CD4-positive, alpha-beta T cell treated with Interleukin-21 for 1 hour (primary cell): Measurements from ENCODE around the gene ISX.
A peak's percentile ranks its signal among the peaks of the same experiment; 100 is the strongest.
"Not testable (repeated sequence)": the region's sequence is repeated elsewhere in the genome, so short reads cannot be mapped to it uniquely, and the experiment has no call there.

Experiments
- DNase-seq: peaks from one replicate; pipeline ENCODE4 v3.0.0-alpha.2; 2020

Gene ISX

GRCh38 chr22:35065796-35066218, at the start of gene ISX:
Gene ISX (plus strand): TSS chr22:35066158. CDS start chr22:35067088, 930 bp downstream.
- no peak for DNase-seq

DNA sequence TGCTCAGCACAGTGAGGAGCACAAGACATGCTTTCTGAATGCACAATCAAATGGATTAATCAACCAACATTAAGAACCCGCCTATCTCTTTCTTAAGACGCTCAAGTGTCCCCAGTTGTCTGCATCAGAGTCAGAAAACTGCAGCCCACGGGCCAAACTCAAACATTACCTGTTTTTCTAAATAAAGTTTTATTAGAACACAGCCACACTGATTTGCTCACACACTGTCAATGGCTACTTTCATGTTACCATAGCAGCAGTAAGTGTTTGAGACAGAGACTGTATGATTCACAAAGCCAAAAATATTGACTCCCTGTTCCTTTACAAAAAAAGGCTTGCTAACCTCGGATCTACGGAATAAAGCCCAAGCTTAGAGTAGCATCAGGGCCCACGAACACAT, 49.0 kb upstream of the ISX start:
- no peak for DNase-seq

DNA sequence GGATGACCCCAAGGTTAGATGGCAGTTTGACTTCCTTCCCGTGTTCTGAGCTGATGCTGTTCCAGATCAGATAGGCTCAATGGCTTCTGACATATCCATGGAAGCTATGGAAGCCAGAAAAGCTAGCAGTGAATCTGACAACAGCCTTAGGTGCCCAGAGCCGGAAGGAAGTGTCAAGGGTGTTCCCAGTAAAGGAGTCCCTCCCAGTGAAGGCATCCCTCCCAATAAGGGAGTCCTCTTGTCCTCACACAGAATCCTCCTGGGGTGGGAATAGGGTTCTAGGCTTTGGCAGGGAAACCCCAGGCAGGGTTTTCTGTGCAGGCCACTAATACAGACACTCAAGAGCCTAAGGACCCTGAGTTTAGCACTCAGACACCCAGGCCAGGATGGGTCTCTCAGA, 47.0 kb upstream of the ISX start:
- DNase-seq, result no peak

GRCh38 chr22:35020517-35020916, 45.4 kb upstream of the ISX start:
- DNase-seq, result no peak

- DNase-seq, result no peak
These were observed 44.8 kb upstream of the ISX start for GRCh38 chr22:35021161-35021560.

- DNase-seq, result no peak
These were observed 43.7 kb upstream of the ISX start for GRCh38 chr22:35022291-35022690.

DNA sequence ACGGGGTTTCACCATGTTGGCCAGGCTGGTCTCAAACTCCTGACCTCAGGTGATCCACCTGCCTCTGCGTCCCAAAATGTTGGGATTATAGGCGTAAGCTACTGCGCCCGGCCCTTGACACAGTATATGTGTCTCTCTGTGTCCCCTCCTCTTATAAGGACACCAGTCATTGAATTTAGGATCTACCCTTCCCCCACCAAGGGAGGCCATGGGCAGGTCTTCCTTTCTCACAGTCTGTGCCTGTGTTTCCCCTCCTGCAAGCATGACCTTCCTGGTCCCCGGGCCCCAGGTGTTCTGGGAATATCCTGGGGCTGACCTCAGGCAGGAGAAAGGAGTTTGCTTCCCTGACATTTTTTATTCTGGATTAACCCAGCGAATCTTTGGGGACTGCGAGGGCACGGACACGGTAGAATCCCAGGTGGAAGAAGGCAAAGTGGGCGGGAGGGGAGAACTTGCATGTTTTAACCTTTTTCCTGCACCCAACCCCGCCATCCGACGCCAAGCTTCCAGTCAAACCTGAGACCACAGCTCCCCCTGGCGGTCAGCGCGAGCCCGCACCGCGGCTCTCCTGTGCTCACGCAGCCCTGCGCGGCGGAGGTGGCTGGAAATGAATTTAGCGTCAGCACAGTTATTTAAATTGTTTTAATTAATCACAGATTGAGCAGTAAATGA, 42.1 kb upstream of the ISX start:
- DNase-seq, result peak; percentile 20

DNA sequence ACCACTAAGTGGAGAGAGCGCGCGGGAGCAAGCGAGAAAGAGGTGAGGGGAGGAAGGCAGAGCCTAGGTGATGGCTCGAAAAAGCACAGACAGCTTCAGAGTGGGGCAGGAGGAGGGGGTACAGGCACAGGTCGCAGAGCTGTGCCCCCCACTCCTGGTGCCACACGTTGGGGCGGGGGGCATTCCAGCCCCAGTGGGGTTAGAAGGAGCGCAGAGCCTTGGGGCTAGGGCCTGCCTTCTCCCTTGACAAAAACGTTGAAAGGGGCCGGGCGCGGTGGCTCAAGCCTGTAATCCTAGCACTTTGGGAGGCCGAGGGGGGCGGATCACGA, 41.6 kb upstream of the ISX start:
- DNase-seq, result no peak

DNA sequence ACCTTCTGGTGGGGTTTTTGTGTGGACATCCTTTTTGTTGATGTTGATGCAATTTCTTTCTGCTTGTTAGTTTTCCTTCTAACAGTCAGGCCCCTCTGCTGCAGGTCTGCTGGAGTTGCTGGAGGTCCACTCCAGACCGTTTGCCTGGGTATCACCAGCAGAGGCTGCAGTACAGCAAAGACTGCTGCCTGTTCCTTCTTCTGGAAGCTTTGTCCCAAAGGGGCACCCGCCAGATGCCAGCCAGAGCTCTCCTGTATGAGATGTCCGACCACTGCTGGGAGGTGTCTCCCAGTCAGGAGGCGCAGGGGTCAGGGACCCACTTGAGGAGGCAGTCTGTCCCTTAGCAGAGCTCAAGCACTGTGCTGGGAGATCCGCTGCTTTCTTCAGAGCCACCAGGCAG, 35.8 kb upstream of the ISX start:
- not testable (repeated sequence) for DNase-seq

GRCh38 chr22:35032571-35032970, 33.4 kb upstream of the ISX start:
- DNase-seq, result no peak

- no peak for DNase-seq
These were observed 32.2 kb upstream of the ISX start for GRCh38 chr22:35033635-35034296.

DNA sequence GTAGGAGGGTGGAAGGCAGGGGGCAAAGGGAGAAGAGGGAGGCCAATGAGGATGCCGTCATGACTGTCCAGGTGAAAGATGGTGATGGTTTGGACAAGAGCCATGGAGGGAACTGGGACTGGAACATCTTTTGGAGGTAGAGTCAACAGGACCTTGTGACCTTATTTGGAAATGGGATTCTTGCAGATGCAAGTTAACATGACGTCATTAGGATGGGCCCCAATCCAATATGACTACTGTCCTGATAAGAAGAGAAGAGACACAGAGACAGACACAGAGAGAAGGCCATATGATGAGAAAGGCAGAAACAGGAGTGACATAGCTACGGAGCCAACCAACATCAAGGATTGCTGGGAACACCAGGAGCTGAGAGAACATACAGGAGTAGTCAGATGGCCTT, 31.0 kb upstream of the ISX start:
- DNase-seq, result no peak

DNA sequence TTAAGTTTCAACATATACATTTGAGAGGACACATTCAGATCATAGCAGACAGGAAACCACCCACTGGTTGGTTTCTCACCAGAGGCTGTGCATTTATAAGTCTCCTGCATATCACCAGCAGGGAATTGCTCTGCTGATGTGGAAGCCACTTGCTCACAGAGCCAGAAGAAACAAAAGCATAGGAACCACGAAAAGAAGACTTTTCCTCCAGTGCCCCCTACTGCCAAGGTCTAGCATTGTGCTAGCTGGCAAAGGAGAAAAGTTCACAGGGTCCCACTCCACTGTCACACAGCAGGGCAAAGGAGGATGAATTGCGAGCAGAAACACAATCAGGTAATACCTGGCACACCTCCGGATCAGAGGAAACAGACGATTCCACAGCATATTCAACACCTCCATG, 28.9 kb upstream of the ISX start:
- no peak for DNase-seq

- DNase-seq, result no peak
These were observed 26.3 kb upstream of the ISX start for GRCh38 chr22:35039625-35040024.

DNA sequence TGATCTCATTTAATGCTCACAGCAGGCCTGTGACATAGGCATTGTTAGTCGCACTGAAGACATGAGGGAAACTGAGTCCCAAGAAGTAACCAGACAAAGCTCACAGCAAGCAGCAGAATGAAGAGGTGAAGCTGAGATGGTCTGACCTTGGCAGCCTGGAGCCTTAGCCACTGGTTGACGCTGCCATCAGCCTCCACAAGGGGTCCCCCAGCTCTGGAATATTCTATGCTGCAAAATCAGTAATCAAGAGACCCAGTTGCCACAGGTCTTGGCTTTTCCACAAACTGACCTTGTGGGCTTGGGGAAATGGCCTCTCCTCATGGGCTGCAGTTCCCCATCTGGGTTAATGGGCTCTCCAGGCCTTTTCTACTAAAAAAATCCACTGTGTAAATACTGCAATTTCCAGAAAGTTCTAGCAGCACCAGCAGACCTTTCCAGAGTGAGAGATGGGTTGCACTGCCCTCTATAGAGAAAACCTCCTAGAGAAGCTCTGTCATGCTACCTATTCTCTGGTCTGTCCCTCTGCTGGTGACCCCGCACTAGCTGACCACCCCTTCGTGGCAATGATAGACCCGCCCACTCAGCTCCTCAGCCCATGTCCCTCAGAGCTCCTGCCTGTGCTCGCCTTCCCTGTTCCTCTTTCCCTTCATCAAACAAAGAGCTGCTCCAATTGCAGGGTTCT, 22.6 kb upstream of the ISX start:
- DNase-seq, result no peak

DNA sequence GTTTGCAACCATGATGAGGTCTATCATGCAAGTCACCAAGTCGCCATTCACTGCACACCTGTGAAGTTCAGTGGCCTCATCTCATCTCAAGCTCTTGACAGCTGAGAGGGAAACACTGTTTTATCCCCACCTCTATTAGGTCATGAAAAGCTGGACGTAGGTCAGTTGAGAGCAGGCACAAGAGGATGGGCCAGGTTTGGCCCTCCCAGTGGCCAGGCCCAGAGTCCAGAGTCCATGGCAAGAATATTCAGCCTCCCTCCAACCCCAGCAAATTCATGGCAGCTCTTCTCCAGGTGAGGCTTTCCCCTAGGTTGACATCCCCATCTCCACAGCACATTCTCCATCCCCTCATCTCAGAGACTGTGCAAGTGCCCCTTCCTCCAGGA, 22.0 kb upstream of the ISX start:
- no peak for DNase-seq

DNA sequence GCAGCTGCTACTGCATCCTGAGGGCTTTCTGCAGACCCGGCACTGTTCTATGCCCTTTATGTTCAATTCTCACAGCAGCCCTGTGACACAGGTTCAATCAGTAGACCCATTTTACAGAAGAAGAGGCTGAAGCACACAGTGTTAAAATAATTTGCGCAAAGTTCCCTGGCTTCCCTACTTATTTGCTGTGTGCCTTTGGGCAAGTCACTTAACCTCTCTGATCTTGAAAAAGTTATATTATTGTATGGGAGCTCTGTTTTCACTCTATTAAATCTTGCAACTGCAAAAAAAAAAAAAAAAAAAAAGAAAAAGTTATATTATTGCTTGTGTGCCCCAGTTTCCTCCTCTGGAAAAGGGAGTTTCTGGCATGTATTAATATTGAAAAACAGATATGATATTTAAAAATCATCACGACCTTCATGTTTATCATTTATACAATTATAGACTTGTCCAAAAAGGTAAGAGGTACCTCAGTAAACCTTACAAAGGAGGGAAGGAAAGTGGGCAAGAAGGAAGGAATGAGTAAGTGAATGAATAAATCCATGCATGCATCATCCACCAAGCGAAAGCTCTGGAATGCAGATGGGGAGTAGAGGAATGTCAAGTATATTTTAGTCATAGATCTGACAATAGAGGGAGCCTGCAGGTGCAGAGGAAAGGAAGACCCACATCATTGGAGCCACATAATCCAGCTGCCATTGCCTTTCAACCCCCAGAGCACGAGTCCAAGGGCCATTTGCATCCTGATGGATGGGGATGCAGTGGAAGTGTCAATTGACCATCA, 21.2 kb upstream of the ISX start:
- no peak for DNase-seq

GRCh38 chr22:35045451-35045850, 20.5 kb upstream of the ISX start:
- DNase-seq, result no peak

- no peak for DNase-seq
These were observed 19.1 kb upstream of the ISX start for GRCh38 chr22:35046744-35047462.

GRCh38 chr22:35050038-35050437, 15.9 kb upstream of the ISX start:
- DNase-seq, result not testable (repeated sequence)

DNA sequence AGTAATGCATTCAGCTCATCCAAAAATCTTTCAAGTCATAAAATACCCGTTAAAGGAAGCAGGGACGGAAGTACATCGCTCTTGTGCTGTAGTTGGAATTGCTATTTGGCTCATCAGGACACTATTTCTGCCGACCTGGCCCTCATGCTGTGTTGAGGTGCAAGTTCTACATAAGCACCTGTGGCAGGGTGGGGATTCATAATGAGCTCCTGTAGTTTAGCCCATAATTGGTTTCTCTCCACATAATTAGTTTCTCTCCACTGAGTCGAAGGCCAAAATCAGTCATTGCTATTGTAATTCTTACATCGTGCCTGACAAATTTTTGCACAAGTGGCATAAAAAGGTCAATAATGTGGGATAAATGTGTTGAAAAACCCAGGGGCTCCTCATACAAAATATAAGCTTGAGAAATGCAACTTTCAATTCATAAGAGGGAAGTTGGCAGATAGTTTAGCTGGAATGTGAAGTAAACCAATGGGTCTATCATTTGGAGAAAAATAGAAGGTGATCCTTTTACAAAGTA, 14.9 kb upstream of the ISX start:
- DNase-seq, result no peak

- no peak for DNase-seq
These were observed 14.2 kb upstream of the ISX start for GRCh38 chr22:35051791-35052190.
